COLO668 (cell line): ENCODE results near the gene NCK1.
"Not testable (repeated sequence)": the region's sequence is repeated elsewhere in the genome, so short reads cannot be mapped to it uniquely, and the experiment has no call there.

Source experiments
- DNase-seq: peaks from one replicate; lab custom pipeline; 2025; ENCODE audit not compliant: unreplicated experiment; lab: John Stamatoyannopoulos, UW

Gene NCK1

GRCh38 chr3:136982033-136982432 is 120.0 kb downstream of the NCK1 start:
- DNase-seq, result no peak

GRCh38 chr3:136982520-136983138 is 120.6 kb downstream of the NCK1 start:
- DNase-seq, result no peak

GRCh38 chr3:136984837-136985236 is 122.8 kb downstream of the NCK1 start:
- DNase-seq, result no peak

GRCh38 chr3:136987398-136987980 is 125.5 kb downstream of the NCK1 start:
- DNase-seq, result not testable (repeated sequence)

GRCh38 chr3:136988651-136989050 is 126.6 kb downstream of the NCK1 start:
- DNase-seq, result no peak

- DNase-seq, result no peak
These were observed 127.9 kb downstream of the NCK1 start for GRCh38 chr3:136989781-136990524.

GRCh38 chr3:136990826-136991225 is 128.8 kb downstream of the NCK1 start:
- DNase-seq, result no peak

- no peak for DNase-seq
These were observed 130.1 kb downstream of the NCK1 start for GRCh38 chr3:136992115-136992514.

GRCh38 chr3:136994772-136995516 is 132.9 kb downstream of the NCK1 start:
- DNase-seq, result no peak

GRCh38 chr3:136995652-136996051 is 133.6 kb downstream of the NCK1 start:
- no peak for DNase-seq
